ENCODE results near the gene TAPBPL.
A peak's percentile ranks its signal among the peaks of the same experiment; 100 is the strongest.
"Not testable (repeated sequence)": the region's sequence is repeated elsewhere in the genome, so short reads cannot be mapped to it uniquely, and the experiment has no call there.

The TAPBPL gene

DNA sequence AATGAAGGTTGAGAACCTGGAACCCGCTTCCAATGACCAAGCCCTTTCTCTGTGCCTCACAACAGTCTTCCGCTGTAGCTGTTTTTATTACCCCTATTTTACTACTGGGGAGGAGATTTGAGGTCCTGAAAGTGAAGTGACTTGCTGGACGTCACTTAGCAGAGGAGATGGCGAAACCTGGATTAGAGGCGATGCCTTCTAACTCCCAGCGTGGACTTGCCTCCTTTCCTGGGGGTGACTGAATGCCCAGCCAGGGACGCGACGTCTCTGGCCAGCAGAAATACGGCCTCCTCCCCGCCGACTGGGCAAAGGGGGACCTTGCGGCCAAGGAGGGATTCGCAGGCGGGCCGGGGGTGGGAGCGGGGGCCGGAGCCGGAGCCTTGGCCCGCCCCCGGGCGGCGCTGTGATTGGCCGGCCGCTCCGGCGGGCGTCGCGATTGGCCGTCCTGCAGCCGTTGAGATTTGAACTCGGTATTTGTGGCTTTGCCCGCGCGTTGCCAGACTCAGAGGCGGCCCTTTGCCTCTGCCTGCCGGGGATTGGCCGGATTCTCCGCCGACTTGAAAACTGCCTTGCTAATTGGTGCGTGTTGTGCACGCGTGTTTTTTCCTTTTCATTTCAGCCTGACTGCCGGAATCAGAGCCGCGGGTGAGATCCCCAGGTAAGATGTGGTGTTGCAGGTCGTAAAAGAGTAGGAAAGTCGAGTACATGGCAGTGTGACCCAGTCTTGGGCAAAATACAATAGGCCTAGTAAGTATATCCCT lies 41.8 kb downstream of the TAPBPL start, which contains the start of gene NCAPD2:
Gene NCAPD2 (plus strand): TSS at position 606 of the 761 bp plus-strand sequence. CDS start 997 bp downstream, outside the sequence.
- peak; percentile 91 to 97 (median 96) for DNase-seq

DNA sequence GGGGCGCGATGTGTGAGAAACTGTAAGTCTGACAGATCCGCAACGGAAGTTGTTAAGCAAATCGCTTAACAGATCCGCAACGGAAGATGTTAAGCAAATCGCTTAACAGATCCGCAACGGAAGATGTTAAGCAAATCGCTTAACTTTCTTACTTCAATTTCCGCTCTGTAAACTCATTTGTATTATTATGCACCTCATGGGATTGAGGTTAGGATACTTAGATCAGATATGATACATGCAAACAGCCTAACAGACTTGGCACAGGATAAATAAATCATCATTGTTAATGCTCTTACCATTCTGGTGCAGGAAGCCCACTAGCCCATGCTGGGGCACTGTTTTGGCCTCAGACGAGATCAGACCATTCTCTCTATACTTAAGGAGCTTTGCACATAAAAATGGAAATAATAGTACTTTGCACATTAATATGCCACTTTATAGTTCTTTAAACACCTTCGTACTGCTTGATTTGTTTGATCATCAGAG lies 42.5 kb downstream of the TAPBPL start:
- DNase-seq, result no peak

DNA sequence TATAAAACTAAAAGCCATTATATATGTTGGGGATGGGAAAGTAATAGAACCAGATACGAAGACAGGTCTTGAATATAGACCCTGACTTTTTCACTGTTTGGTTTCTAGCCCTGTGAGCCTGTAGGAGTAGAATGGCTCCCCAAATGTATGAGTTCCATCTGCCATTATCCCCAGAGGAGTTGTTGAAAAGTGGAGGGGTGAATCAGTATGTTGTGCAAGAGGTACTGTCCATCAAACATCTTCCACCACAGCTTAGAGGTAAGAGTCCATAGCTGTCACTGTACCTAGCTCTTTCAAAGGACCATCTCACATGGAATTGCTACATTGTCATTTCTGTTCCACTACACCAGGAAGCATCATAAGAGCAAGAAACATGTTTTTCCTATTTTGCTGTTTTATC lies 43.1 kb downstream of the TAPBPL start:
- no peak for DNase-seq

DNA sequence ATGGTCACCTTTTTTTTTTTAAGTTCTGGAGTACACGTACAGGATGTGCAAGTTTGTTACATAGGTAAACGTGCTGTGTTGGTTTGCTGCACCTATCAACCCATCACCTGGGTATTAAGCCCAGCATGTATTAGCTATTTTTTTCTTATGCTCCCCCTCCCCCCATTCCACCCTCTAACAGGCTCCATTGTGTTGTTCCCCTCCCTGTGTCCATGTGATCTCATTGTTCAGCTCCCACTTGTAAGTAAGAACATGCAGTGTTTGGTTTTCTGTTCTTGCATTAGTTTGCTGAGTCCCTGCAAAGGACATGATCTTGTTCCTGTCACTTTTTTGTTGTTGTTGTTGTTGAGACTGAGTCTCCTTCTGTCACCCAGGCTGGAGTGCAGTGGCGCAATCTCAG lies 45.4 kb downstream of the TAPBPL start:
- DNase-seq, result not testable (repeated sequence)

DNA sequence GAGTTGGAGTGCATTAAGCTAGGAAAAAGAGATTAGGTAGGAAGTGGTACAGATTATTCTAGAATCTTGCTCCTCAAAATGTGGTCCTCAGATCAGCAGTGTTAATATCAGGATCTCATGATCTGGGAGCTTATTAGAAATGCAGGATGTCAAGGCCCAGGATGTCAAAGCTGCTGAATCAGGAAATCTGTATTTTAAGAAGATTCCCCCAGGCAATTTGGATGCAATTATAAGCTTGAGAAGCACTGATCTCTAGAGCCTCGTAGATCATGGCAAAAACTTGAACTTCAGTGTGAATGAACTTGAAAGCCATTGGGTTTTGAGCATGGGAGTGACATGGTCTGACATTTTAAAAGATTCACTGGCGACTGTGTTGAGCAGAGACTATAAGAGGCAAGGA lies 48.6 kb downstream of the TAPBPL start:
- DNase-seq, result no peak

DNA sequence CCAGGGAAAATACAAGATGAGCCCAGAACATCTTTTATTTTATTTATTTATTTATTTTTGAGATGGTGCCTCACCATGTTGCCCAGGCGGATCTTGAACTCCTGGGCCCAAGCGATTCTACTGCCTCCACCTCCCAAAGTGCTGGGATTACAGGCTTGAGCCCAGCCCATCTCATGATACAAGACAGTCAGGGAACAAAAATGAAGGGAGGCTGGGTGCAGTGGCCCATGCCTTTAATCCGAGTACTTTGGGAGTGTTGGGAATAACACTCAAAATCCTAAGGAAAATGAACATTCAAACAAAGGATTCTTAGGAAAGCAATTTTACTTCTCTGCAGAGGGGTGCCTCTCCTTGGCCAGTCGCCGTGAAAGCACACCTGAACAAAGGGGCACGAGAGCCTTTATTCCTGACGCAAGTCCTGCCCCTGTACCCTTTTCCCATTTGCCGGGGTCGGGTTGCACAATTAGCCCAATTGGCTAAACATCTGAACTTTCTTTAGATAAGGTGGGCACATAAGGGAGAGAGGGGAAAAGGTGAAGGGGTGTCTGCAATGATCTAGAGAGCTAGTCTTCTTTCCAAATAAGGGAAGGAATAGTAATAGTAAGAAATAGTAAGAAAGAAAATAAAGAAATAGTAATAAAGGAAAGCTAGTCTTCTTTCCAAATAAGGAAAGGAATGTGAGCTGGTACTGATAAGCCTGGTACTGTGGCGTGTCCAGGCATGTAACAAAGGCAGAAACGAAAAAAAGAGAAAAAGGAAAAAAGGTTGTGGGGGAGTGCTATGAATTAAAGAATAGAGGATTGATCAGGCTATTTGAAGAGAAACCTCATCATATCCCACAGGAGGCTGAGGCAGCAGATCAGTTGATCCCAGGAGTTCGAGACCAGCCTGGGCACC lies 55.5 kb downstream of the TAPBPL start:
- no peak for DNase-seq

DNA sequence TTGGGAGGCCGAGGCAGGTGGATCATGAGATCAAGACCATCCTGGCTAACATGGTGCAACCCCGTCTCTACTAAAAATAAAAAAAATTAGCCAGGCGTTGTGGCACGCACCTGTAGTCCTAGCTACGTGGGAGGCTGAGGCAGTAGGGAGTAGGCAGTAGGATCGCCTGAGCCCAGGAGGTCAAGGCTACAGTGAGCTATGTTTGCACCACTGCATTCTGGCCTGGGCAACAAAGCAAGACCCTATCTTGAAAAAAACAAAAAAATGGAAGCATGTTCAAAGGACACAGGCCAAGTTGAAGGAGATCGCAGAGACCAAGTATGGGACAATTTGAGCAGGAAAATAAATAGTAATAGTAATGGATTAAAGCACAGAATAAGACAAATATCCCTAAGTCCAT lies 56.2 kb downstream of the TAPBPL start:
- no peak for DNase-seq
